GM21786 (cell line): ENCODE data around the gene ASCL4.

Experiments
- ATAC-seq: cut with Tn5 transposase; IDR thresholded peaks from one replicate; pipeline ENCODE4 v1.9.1; 2021; ENCODE audit not compliant: unreplicated experiment

Gene ASCL4

GRCh38 chr12:107778383-107779025, 4.0 kb downstream of the ASCL4 start:
- ATAC-seq, result no peak

DNA sequence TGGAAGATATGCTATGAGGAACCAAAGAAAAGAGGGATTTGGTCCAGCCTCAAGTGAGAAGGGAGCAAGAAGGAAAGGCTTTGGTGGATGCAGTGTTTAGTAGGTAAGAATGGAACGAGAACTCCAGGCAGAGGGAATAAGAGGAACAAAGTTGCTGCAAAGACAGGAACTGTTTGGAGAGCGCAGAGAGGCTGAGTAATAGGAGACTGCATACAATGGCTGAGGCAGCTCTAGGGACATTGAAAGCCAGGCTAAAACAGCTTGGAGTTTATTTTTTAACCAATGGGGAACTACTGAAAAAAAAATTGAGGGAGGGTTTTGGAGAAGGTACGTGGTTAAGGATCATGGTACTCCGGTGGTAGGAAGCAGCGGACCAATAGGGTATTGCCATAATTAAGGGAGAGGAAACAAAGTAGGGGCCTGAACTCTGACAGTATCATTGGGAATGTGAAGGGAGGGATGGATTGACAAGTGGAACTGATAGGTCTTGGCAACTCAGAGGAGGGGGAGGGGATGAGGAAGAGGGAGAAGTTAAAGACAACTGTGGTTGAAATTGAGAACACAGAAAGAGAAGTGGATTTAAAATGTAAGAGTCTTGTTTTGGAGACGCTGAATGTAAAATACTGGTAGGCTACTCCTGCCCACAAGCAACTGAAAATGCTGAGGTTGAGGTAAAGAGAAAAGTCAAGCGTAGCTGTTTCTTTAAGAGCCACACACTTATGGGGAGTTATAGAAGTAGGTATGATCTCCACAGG, 4.8 kb downstream of the ASCL4 start:
- ATAC-seq, result peak; percentile 71

DNA sequence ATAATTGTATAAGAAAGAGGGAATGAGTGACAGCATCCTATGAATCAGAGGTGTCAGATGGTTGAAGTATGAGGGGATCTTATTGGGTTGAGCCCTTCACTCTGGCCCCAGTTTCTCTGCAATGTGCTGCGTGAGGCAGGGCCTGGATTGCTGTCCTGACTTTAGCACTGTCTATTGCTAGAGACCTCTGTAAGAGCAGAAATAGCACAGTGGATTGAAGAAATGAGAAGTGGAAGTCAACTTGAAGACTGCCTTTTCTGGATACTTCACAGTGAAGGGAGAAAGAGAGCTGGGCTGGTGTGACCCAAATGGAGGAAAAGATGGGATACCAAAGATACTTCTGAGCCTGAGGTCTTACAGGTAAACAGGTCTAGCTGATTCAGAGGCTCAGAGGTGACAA, 5.8 kb downstream of the ASCL4 start:
- no peak for ATAC-seq

DNA sequence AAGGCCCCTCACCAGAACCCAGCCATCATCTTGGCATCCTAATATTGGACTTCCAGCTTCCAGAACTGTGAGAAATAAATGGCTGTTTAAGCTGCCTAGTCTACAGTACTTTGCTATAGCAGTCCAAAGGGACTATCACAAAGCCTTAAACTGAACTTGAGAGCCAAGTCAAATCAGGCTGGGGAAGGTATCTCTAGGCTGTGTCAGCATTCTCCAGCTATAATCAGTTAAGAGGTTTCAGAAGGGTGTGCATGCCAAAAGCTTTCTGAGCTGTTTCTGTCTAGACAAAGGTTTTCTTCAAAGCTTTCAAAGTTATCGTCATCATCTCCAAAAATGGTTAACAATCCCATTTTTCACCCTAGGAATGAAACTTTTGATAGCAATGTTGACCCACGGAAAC, 7.6 kb downstream of the ASCL4 start:
- ATAC-seq, result no peak

DNA sequence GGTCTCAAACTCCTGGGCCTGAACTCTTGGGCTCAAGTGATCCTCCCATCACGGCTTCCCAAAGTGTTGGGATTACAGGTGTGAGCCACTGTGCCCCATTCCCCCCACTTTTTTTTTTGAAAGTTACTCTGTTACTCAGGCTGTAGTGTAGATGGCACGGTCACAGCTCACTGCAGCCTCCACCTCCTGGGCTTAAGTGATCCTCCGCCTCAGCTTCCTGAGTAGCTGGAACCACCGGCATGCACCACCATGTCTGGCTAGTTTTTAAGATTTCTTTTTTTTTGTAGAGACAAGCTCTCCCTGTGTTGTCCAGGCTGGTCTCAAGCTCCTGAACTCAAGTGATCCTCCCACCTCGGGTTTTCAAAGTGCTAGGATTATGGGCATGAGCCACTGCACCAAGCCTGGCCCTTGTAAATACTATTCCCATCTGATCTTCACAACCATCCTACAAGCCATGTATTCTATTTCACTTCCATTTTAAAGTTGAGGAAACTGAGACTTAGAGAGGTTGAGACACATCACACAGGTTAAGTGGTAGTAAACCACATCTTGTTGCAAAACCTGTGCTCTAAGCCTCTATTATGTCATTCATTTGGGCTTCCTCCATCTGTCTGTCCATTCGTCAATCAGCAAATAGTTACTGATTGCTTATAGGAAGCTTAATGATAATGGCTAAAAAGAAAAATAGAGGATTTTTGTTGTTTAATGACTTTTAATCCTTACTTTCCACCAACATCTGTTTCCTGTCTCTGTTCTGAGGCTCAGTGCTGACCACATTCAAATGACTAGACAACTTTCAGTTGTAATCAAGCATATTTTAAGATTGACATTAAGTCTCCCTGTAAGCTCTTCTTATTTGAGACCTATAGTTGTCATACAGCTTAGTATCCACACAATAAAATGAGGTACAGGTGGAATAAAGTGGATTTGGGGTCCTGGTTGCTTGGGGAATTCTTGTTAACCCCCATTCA, 9.2 kb downstream of the ASCL4 start:
- ATAC-seq, result peak; percentile 54

GRCh38 chr12:107788281-107788680, 13.8 kb downstream of the ASCL4 start:
- no peak for ATAC-seq

- ATAC-seq, result no peak
Measured at GRCh38 chr12:107788690-107789458, 14.4 kb downstream of the ASCL4 start.

DNA sequence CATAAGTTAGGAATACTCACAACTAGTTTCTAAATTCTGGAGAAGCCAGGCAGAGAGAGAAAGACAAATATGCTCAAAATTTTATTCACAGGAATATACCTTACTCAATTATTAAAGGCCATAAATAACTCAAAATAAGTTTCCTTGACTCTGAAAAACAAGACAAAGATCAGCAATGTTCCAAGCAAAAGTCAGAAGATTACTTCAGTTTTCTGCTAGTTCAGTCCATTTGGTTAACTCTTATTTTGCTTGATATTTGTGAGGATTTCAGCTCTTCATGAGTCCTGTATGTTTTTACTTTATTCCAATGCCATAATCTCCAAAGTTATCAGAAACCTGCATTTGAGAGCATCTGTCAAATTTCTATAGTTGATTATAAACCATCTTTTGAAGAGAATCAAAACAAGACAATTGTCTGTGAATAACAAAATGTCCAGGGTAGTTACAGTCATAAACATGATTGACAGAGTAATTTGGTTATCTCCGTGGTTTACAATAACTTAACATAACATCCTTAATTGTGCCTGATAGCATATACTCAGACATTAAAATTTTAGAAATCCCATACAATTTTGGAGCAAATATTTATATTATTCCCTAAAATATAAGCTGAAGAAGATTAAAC, 17.1 kb downstream of the ASCL4 start:
- no peak for ATAC-seq

DNA sequence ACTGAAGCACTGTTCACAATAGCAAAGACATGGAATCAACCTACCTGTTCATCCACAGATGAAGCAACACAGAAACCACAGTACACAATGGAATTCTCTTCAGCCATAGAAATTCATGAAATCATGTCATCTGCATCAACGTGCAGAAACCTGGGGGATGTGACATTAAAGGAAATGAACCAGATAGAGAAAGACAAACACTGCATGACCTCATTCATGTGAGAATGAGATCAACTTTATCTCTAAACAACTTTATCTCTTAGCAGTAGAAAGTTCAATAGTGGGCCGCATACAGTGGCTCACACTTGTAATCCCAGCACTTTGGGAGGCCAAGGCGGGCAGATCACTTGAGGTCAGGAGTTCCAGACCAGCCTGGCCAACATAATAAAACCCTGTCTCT, 19.9 kb downstream of the ASCL4 start:
- no peak for ATAC-seq

GRCh38 chr12:107798580-107798979, 24.1 kb downstream of the ASCL4 start:
- no peak for ATAC-seq

DNA sequence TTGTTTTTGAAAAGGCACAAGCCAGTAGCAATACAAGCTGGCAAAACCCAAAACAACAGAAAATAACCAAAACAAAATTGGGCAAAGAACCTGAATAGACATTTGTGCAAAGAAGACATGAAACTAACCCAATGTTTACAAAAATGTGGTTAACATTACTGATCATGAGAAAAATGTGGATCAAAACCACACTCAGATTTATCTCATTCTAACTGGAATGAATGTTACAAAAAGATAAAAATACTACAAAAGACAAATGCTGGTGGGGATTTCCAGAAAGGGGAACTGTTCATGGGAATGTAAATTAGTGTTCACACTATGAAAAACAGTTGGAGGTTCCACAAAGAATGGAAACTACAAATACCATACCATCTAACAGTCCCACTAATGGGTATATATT, 26.6 kb downstream of the ASCL4 start:
- ATAC-seq, result no peak

GRCh38 chr12:107803092-107803491, 28.6 kb downstream of the ASCL4 start:
- no peak for ATAC-seq

GRCh38 chr12:107805488-107806180, 31.1 kb downstream of the ASCL4 start:
- no peak for ATAC-seq

GRCh38 chr12:107807471-107808150, 33.1 kb downstream of the ASCL4 start:
- ATAC-seq, result no peak

DNA sequence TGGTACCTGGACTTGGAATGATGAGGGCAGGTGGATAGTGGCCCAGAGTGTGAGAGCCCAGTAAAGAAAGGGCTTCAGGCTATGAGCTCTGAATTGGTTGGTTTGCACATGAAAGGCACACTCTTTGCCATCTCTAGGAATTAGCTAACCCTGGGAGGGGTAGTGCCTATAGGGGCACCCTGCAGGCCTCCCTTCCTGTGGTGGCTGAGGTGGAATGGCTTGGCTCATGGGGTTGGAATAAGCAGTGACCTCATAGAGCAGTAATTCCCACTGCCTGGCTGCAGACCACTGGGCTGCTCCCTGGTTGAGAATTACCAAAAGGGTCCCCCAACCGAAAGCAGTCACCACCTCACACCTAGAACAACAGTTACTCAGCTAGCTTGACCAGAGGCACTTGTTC, 42.7 kb downstream of the ASCL4 start:
- no peak for ATAC-seq

- ATAC-seq, result no peak
Measured at GRCh38 chr12:107818984-107819383, 44.5 kb downstream of the ASCL4 start.

DNA sequence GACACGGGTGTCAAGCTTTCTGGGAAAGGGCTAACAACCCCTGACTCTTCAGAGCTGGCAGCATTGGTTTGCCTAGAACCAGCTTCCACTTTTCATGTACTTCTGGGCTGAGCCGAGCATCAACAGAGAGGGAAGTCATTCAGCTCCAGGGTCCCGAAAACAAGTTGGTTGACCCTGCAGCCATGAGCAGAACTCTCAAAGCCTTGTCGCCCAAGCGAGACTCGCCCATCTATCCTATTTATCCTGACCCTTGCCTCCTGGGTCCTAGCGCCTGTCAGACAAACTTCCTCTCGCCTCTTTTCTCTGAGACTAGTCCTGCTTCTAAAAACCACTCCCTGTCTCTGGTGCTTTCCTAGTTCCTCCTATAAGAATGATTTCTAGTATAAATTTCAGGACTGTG, 47.9 kb downstream of the ASCL4 start:
- ATAC-seq, result no peak
